GM12878 (cell line): ENCODE data around the gene TNIP1. TPM values are rescaled to one million over a fixed set of nuclear protein-coding genes. Genes with fewer than 3 reads are reported as not detected.

Source experiments
- CHD1 ChIP-seq: IDR thresholded peaks from 2 replicates; pipeline ENCODE4 v1.6.1; 2012; ENCODE audit warnings: low read depth, low read length, improper control_type of control experiment
- DPF2 ChIP-seq: fragments of 450-650 bp; IDR thresholded peaks from 2 replicates; pipeline ENCODE4 v1.6.1; 2017; ENCODE audit warnings: mild to moderate bottlenecking
- EZH2 ChIP-seq: IDR thresholded peaks from 2 replicates; pipeline ENCODE4 v1.6.1; 2012; ENCODE audit warnings: low read depth, mild to moderate bottlenecking, control low read depth, inconsistent platforms, low read length, borderline replicate concordance; ENCODE audit not compliant: control insufficient read depth
- IRF4 ChIP-seq: IDR thresholded peaks from 2 replicates; pipeline ENCODE4 v1.6.1; 2011; ENCODE audit warnings: low read depth, low read length
- KDM1A ChIP-seq: fragments of 200-600 bp; sonication (generic); IDR thresholded peaks from 2 replicates; pipeline ENCODE4 v1.6.1; 2016; ENCODE audit warnings: borderline replicate concordance
- LARP7 ChIP-seq: fragments of 450-650 bp; IDR thresholded peaks from 2 replicates; pipeline ENCODE4 v1.6.1; 2017; ENCODE audit warnings: mild to moderate bottlenecking
- MEF2B ChIP-seq: fragments of 450-650 bp; IDR thresholded peaks from 2 replicates; pipeline ENCODE4 v1.6.1; 2018; ENCODE audit warnings: mild to moderate bottlenecking, moderate library complexity; ENCODE audit not compliant: partially characterized antibody, poor library complexity, severe bottlenecking
- MTA3 ChIP-seq: IDR thresholded peaks from 2 replicates; pipeline ENCODE4 v1.6.1; 2012; ENCODE audit warnings: low read length, inconsistent platforms, borderline replicate concordance
- MXI1 ChIP-seq: fragments of 150-350 bp; IDR thresholded peaks from 2 replicates; pipeline ENCODE4 v1.6.1; 2011; ENCODE audit warnings: low read depth, mild to moderate bottlenecking, inconsistent platforms, low read length, improper control_type of control experiment
- MYB ChIP-seq: fragments of 150-350 bp; IDR thresholded peaks from 2 replicates; pipeline ENCODE4 v1.6.1; 2014; ENCODE audit warnings: mild to moderate bottlenecking, low read depth, low read length, borderline replicate concordance
- PAX5 ChIP-seq: IDR thresholded peaks from 2 replicates; pipeline ENCODE4 v1.6.1; 2011; ENCODE audit warnings: low read depth, low read length, borderline replicate concordance
- PAX8 ChIP-seq: fragments of 450-650 bp; IDR thresholded peaks from 2 replicates; pipeline ENCODE4 v1.6.1; 2017; ENCODE audit warnings: mild to moderate bottlenecking, moderate library complexity
- SPI1 ChIP-seq: IDR thresholded peaks from 2 replicates; pipeline ENCODE4 v1.6.1; 2011; ENCODE audit warnings: low read depth, mild to moderate bottlenecking, low read length, moderate library complexity, borderline replicate concordance; ENCODE audit not compliant: insufficient read depth
- STAT1 ChIP-seq: fragments of 450-650 bp; conservative IDR thresholded peaks from 2 replicates; pipeline ENCODE4 v1.6.1; 2014; ENCODE audit warnings: antibody characterized with exemption, mild to moderate bottlenecking
- TARDBP ChIP-seq: IDR thresholded peaks from 2 replicates; pipeline ENCODE4 v1.6.1; 2016; ENCODE audit warnings: borderline replicate concordance
- TCF12 ChIP-seq: IDR thresholded peaks from 2 replicates; pipeline ENCODE4 v1.6.1; 2011; ENCODE audit warnings: low read depth, mild to moderate bottlenecking, low read length
- ZNF384 ChIP-seq: IDR thresholded peaks from 2 replicates; pipeline ENCODE4 v1.6.1; 2012; ENCODE audit warnings: low read depth, mild to moderate bottlenecking, low read length, improper control_type of control experiment, borderline replicate concordance
- polyA plus RNA-seq, 11 experiments: library from polyadenylated mRNA; depleted of rRNA in 4 of 11; unstranded in 6 of 11; stranded (reverse) in 5 of 11; fragments of >200 nt; fragmentation: Nextera tagmentation in 4 of 11; fragmentation: Illumina TruSeq in 1 of 11; extraction: Ambion mirVana in 4 of 11; extraction: Trizol in 1 of 11; gene quantifications; 1 replicate in 1 of 11; 2 replicates in 10 of 11; pipeline versions ENCODE4 v1.2.1 to v1.2.3, GENCODE V29; 2011 to 2016; ENCODE audit warnings: inconsistent platforms in 2 of 11, missing spikeins in 2 of 11, low read depth in 1 of 11
- total RNA-seq, 4 experiments: library from RNA; depleted of rRNA in 3 of 4; stranded (reverse); fragments of >200 nt in 3 of 4; fragmentation: Illumina TruSeq in 1 of 4; extraction: Trizol in 1 of 4; gene quantifications; 2 replicates each; pipeline versions ENCODE4 v1.2.1 to v1.2.3, GENCODE V29; 2013 to 2021
- TF ChIP-seq, protein P1 (sequence below), 3 experiments: IDR thresholded peaks in 2 of 3; conservative IDR thresholded peaks in 1 of 3; 2 replicates each; pipeline ENCODE4 v1.5.1; 2011; ENCODE audit warnings: low read depth in 3 of 3, low read length in 3 of 3, mild to moderate bottlenecking in 3 of 3, control low read depth in 2 of 3, moderate library complexity in 2 of 3, inconsistent platforms in 1 of 3, mixed read lengths in 1 of 3; ENCODE audit not compliant: control insufficient read depth in 2 of 3, insufficient read depth in 1 of 3; ENCODE audit errors: extremely low read depth in 1 of 3
- TF ChIP-seq, protein P2 (sequence below): fragments of 450-650 bp; IDR thresholded peaks from 2 replicates; pipeline ENCODE4 v1.6.1; 2016; ENCODE audit warnings: mild to moderate bottlenecking, moderate library complexity, borderline replicate concordance
- TF ChIP-seq, protein P3 (sequence below): IDR thresholded peaks from 2 replicates; pipeline ENCODE4 v1.6.1; 2011; ENCODE audit warnings: low read depth, mild to moderate bottlenecking, low read length, moderate library complexity, borderline replicate concordance; ENCODE audit errors: extremely low read depth

Gene TNIP1
- total and polyA plus RNA-seq, 10 of the 15 experiments (the other 5 are each of a cell fraction or from before 2014, with no cell fraction given), result 4.4 to 279 (median 150) TPM

DNA sequence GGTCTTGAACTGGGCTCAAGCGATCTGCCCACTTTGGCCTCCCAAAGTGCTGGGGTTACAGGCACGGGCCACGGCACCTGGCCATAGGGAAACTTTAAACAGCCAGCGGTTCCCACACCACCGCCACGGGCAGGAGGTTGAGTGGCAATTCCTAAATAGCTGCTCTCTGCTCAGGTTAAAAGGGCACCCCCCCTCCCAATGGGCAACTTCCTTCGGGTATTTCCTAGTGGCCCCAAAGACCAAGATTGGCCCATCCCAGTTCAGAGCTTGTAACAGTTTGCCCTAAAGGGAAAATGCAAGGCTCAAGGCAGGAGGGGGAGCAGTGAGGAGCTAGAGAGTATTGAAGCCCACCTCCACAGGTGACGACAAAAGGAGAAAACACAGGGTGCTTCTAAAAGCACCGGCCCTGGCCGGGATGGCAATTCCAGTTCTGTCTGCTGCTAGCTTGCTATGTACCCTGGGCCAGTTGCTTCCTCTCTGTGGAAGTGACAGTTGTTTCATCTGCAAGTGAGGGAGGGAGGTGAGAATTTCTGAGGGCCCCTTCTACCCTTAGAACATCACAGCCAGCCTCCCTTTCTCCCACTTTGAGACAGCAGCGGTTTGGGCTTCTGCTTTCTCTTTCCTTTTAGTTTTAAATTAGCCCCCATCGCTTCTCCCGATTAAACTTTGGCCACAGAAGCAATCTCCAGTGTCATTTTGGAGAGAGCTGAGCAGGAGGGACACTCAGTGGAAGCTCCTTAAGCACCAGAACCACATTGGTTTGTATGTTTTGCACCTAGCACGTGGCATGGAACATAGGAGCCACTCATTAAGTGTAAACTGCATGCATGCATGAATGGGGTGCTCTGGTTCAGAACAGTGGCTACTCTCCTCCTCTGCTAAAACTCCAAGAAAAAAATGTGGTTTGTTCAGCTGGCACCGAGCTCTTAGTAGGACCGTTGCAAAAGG is 17.3 kb upstream of the TNIP1 start (continued):
- peak; percentile 16 for TF ChIP-seq MEF2B
- peak; percentile 66; the same call in 1 of the 2 replicates for TF ChIP-seq MTA3
- no peak for TF ChIP-seq EZH2
- TF ChIP-seq LARP7, result peak; percentile 51; the same call in 1 of the 2 replicates
- TF ChIP-seq, protein P1, sequence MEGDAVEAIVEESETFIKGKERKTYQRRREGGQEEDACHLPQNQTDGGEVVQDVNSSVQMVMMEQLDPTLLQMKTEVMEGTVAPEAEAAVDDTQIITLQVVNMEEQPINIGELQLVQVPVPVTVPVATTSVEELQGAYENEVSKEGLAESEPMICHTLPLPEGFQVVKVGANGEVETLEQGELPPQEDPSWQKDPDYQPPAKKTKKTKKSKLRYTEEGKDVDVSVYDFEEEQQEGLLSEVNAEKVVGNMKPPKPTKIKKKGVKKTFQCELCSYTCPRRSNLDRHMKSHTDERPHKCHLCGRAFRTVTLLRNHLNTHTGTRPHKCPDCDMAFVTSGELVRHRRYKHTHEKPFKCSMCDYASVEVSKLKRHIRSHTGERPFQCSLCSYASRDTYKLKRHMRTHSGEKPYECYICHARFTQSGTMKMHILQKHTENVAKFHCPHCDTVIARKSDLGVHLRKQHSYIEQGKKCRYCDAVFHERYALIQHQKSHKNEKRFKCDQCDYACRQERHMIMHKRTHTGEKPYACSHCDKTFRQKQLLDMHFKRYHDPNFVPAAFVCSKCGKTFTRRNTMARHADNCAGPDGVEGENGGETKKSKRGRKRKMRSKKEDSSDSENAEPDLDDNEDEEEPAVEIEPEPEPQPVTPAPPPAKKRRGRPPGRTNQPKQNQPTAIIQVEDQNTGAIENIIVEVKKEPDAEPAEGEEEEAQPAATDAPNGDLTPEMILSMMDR (IDR thresholded peaks at IDR 0.05 in 2 of 3, conservative IDR thresholded peaks at IDR 0.05 in 1 of 3; ENCODE audit: control insufficient read depth in 2 of 3, extremely low read depth in 1 of 3, insufficient read depth in 1 of 3, low read depth in 3 of 3, low read length in 3 of 3), result no peak
- TF ChIP-seq PAX8, result no peak
- peak; percentile 59 for TF ChIP-seq TARDBP
- TF ChIP-seq TCF12, result 0 out of 2 replicates have a peak, but pooled peaks have one; percentile 53
- TF ChIP-seq IRF4, result peak; percentile 76
- peak; percentile 89 for TF ChIP-seq DPF2
- TF ChIP-seq, protein P2, sequence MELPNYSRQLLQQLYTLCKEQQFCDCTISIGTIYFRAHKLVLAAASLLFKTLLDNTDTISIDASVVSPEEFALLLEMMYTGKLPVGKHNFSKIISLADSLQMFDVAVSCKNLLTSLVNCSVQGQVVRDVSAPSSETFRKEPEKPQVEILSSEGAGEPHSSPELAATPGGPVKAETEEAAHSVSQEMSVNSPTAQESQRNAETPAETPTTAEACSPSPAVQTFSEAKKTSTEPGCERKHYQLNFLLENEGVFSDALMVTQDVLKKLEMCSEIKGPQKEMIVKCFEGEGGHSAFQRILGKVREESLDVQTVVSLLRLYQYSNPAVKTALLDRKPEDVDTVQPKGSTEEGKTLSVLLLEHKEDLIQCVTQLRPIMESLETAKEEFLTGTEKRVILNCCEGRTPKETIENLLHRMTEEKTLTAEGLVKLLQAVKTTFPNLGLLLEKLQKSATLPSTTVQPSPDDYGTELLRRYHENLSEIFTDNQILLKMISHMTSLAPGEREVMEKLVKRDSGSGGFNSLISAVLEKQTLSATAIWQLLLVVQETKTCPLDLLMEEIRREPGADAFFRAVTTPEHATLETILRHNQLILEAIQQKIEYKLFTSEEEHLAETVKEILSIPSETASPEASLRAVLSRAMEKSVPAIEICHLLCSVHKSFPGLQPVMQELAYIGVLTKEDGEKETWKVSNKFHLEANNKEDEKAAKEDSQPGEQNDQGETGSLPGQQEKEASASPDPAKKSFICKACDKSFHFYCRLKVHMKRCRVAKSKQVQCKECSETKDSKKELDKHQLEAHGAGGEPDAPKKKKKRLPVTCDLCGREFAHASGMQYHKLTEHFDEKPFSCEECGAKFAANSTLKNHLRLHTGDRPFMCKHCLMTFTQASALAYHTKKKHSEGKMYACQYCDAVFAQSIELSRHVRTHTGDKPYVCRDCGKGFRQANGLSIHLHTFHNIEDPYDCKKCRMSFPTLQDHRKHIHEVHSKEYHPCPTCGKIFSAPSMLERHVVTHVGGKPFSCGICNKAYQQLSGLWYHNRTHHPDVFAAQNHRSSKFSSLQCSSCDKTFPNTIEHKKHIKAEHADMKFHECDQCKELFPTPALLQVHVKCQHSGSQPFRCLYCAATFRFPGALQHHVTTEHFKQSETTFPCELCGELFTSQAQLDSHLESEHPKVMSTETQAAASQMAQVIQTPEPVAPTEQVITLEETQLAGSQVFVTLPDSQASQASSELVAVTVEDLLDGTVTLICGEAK, result peak; percentile 31; the same call in 1 of the 2 replicates
- TF ChIP-seq ZNF384, result no peak
- TF ChIP-seq PAX5, result no peak
- TF ChIP-seq MYB, result peak; percentile 67
- peak; percentile 55 for TF ChIP-seq MXI1
- no peak for TF ChIP-seq KDM1A
- peak; percentile 70 for TF ChIP-seq SPI1
- TF ChIP-seq, protein P3, sequence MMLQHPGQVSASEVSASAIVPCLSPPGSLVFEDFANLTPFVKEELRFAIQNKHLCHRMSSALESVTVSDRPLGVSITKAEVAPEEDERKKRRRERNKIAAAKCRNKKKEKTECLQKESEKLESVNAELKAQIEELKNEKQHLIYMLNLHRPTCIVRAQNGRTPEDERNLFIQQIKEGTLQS, result no peak
- no peak for TF ChIP-seq STAT1
- TF ChIP-seq CHD1, result no peak
